NCI-H748 (cell line): Measurements from ENCODE around the gene CDYL2.
"Not testable (repeated sequence)": the region's sequence is repeated elsewhere in the genome, so short reads cannot be mapped to it uniquely, and the experiment has no call there.

Experiments used
- DNase-seq: peaks from one replicate; lab custom pipeline; 2025; ENCODE audit not compliant: unreplicated experiment; lab: John Stamatoyannopoulos, UW

CDYL2 gene, protein sequence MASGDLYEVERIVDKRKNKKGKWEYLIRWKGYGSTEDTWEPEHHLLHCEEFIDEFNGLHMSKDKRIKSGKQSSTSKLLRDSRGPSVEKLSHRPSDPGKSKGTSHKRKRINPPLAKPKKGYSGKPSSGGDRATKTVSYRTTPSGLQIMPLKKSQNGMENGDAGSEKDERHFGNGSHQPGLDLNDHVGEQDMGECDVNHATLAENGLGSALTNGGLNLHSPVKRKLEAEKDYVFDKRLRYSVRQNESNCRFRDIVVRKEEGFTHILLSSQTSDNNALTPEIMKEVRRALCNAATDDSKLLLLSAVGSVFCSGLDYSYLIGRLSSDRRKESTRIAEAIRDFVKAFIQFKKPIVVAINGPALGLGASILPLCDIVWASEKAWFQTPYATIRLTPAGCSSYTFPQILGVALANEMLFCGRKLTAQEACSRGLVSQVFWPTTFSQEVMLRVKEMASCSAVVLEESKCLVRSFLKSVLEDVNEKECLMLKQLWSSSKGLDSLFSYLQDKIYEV

DNA sequence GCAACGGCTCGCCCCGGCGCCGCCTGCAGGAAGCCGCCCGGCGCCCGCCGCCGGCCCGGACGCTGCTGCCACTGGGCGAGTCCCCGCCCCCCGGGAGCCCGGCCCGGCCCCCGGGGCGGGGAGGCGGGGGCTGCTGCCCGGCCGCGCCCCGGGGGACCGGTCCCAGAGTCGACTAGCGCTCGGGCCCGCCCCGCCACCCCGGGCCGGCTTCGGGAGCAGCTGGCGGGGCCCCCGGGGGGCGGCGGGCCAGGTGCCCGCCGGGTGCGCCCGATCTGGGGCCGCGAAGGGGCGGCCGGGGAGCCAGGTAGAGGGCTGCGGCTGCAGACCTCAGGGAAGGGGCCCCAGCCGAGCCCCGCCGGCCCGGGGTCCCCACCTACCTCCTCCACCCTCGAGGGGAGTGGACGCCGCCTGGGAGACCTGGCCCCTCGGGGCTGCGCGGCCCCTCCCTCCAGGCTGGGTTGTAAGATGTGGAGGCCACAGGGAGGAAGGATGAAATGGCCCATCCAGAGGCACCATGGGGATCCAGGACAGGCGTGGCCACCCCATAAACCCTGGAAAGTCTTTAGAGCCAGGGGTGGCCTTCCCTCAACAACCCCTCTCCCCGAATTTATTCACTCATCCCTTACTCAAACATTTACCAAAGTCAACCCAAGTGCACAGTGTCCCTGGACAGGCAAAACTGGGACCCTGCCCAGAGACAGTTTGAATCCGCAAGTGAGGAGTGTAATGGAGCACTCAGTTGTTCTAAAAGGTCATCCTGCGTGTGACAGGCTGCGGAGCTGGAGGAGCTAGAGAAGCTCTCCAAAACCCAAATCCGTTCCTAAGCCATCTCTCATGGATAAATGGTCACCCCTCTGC, at the start of gene CDYL2:
Gene CDYL2 (minus strand): TSS at position 73 of the 858 bp plus-strand sequence. CDS start 425 bp downstream, outside the sequence.
- DNase-seq, result peak; percentile 52

DNA sequence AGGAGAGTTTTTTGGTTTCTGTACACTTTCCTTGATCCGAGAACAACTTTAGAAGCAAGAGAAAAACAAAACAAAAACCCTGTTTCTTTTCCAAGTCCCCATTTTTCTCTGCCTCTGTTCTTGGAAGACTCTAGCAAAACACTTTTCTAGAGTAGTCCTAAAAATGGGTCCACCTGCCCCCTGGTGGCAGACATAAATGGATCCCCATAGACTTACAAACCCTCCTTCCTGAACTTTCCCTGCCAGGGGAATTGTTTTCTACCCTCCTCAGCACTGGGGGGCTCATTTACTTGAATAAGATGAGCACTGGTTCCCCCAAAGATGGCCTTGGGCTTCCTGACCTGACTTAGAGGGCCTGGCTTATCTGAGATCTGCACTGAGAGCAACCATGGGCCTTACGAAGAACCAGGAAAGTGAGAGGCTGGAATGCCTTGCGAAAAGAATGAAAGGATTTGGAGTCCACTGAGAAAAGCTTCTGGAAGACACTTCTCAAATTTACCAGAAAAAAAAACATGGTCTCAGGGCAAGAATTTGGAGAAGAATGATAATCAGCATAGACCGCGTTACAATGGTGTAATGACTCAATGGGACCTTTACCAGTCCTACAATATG, 48.0 kb upstream of the CDYL2 start:
- DNase-seq, result no peak

DNA sequence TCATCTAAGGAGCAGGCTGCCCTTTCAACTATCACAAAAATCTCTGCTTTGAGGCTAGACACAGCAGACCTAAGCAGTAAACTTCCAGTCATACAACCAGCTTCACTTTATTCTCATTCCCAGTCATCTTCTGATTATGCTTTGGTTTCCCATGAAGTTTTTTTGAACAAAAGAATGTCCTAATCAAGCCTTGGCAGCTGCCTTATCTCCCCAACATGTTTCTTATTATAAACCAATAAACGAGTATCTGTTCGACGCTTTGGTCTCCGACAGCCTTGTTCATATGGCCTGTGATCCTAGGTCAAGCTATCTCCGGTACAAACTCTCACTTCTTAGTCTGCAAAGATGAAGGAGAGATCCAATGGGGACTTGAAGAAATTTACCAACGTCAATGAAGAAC, 47.4 kb upstream of the CDYL2 start:
- DNase-seq, result no peak

DNA sequence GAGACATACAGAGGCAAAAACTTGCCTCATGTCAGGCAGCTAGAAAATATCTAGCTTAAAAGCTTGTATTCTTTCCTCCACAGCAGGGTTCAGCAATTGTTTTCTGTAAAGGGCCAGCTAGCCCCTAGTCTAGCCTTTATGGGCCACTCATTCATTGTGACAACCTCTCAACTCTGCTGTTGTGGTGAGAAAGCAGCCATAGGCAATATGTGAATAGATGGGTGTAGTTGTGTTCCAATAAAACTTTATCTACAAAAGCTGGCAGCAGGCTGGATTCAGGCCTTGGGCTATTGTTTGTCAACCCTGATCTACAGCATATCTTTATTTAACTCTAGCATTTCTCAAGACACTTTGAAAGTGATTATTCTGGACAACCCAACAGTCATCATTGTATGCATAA, 46.4 kb upstream of the CDYL2 start:
- DNase-seq, result no peak

DNA sequence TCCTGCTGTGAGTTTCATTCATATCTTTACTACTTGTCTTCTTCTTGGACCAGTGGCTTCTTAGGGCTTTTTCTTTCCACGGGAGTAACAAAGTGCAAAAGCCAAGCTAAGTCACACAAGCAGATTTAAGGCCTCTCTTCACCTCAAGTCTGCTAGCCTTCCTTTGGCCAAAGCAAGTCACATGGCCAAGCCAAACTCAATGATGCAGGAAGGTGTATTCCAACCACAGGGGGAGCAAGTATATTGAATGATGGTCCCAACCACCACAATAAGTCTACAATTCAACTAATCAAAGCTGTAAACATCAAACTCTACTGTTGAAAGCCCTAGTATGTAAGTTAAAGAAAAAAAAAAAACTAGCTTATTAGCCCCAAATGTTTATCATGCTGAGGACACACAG, 44.5 kb upstream of the CDYL2 start:
- DNase-seq, result no peak

DNA sequence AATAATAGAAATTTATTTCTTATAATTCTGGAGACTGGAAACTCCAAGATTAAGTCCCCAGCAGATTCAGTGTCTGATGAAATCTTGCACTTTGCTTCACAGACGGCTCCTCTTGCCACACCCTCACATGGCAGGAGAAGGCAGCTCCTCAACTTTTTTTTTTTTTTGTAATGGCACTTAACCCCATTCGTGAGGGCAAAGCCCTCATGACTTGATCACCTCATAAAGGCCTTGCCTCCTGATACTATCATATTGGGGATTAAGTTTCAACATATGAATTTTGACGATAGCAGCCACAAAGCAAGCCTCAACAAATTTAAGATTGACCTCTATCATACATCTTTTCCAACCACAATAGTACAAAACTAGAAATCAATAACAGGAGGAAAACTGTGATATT, 42.3 kb upstream of the CDYL2 start:
- no peak for DNase-seq

DNA sequence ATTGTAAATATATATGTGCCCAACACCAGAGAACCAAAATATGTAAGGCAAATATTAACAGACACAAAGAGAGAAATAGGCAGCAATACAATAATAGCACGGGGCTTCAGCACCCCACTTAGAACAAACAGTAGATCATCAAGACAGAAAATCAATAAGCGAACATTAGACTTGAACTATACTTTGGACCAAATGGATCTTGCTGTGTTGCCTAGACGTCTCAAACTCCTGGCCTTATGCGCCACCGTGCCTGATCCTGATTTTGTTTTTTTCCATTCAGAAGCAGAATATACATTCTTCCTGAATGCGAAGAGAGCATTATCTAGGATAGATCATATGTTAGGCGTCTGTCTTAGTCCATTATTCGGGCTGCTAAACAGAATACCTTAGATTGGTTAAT, 41.9 kb upstream of the CDYL2 start:
- DNase-seq, result no peak

DNA sequence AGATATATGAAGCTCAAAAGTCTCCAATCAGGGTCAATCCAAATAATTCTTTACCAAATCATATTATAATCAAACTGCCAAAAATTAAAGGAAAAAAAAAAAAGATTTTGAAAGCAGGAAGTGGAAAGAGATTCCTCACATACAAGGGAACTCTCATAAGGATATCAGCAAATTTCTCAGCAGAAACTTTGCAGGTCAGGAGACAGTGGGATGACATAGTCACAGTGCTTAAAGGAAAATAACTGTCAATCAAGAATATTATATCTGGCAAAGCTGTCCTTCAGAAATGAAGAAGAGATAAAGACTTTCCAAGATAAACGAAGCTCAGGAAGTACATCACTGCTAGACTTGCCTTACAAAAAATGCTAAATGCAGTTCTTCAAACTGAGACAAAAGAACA, 40.0 kb upstream of the CDYL2 start:
- no peak for DNase-seq

DNA sequence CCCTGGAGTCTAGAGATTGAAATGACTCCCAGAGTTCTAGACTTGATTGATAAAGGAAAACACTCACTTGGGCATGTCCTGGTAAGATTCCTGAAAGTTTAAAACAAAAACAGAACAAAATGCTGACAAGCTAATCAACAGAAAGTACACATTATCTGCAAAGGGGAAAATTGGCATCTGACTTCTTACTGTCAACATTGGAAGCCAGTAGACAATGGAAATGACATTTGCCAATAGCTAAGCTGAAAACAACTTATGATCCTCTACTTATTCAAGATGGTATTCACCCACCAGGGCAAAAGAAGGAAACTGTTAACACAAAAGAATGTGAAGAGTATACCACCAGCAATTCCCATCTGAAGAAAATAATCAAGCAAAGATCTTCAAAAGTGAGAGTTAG, 36.8 kb upstream of the CDYL2 start:
- no peak for DNase-seq

DNA sequence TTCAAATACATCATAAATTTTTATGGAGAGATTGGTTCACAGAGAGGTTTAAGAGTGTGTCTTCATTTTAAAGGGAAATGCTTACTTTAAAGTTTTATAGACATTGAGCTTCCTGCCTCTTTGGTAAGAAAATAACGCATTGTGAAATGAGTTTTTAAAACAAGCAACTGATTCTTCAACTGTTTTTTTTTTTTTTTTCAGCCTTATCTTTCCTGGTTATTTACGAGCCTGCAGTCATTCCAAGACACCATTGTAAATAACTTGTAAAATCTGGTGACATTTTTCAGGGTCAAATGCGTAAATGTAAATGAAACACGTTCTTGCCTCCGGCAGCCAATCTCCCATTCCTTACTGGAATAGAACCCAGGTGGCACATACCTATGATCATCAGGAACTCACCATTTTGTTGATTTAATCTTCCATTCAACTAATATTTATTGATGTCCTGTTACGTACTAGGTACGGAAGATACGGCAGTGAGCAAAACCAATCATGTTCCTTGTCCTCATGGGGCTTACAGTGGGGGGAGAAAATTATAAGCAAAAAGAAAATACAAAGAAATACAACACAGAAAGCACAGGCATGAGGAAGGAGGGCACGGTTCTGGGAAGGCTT, 33.2 kb upstream of the CDYL2 start:
- DNase-seq, result no peak

DNA sequence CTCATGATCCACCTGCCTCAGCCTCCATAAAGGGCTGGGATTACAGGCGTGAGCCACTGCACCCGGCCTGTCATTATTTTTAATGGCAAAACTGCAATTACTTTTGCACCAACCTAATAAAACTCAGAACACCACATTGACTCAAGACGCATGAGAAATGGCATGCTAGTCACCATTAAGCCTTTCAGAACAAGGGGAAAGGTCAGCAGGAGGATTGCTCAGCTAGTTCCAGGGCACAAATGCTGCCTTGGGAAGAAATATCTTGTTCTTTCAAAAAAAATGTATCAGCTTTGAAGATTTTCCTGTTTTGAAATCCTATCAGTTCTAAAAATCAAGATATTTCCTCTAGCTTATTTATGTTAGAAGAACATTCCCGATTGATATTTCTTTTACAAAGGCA, 32.4 kb upstream of the CDYL2 start:
- no peak for DNase-seq

DNA sequence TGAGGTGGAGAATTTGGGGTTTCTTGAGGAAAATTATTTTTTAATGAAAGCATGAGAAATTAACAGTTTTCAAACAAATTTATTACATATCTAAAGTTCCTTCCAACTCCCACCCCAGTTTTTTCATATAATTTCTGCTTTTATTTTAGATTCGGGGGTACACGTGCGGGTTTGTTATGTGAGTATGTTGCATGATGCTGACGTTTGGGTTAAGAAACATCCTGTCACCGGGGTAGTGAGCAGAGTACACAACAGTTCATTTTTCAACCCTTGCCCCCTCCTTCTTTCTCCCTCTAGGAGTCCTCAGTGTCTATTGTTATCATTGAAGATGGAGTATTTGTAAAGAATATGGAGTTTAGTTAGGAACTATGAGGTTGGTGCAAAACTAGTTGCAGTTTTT, 31.8 kb upstream of the CDYL2 start:
- no peak for DNase-seq

DNA sequence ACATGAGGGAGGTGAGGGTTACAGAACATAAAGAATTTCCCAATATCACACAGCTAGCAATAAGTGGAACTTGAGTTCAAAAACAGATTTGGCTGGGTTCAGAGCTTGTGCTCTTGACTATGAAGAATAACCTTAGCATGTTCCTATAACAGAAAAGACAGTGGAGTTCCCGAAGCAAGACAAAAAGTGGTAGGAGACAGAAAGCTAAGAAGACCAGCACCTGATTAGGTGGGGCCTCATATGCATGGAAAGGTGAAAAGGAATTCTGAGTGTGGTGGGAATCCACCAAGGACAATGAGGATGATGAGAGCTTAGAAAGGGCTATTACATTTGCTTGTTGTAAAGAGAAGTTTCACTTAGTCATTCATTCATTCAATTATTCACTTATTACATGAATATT, 26.6 kb upstream of the CDYL2 start:
- DNase-seq, result no peak

DNA sequence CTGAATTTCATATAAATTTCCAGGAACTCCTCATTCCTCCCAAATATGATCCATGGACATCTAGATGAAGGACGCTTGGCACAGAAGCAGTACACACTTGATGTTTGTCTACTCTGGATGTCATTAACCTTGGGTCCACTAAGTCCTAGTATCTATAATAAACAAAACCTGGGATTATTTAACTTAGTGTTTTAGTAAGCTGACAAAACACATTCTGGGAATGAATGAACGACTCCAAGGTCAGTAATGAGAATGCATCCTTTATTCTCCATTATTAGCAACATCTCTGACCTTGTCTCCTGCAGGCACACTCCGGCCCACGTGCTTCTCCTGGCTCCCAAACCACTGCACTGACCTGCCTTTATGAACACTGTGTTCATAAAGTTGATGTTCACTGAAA, 24.1 kb upstream of the CDYL2 start:
- DNase-seq, result no peak

DNA sequence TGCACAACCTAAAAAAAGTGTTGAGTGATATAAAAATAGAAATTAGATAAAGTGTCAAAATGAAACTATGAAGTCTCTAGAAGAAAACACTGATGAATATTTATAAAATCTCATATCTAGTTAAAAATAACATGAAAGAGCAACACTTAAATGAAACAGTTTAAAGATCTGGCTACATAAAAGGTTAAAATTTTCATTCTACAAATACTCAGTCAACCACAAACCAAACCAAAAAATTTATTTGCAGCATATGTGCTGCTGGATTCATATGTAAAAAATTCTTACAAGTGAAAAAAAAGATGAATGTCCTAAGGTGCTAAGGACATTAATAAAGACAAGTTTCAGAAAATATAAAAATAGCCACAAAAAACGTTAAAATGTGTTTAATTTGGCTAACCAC, 22.6 kb upstream of the CDYL2 start:
- DNase-seq, result no peak

DNA sequence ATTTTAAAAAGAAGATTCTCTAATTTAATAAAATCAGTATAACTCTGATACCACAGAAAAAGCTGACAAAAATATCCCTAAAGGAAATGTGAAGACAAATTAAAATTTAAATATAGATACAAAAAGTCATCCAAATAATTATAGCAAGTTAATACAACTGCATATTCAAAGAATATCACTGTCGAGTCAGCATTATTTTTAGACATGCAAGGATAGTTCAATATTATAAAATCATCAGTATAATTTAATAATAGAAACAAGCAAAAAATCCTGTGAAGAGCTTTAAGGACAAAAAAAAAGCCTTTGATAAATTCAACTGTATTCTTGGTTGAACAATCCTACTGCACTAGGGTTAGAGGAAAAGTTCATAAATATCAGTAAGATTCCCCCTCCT, 21.0 kb upstream of the CDYL2 start:
- no peak for DNase-seq

DNA sequence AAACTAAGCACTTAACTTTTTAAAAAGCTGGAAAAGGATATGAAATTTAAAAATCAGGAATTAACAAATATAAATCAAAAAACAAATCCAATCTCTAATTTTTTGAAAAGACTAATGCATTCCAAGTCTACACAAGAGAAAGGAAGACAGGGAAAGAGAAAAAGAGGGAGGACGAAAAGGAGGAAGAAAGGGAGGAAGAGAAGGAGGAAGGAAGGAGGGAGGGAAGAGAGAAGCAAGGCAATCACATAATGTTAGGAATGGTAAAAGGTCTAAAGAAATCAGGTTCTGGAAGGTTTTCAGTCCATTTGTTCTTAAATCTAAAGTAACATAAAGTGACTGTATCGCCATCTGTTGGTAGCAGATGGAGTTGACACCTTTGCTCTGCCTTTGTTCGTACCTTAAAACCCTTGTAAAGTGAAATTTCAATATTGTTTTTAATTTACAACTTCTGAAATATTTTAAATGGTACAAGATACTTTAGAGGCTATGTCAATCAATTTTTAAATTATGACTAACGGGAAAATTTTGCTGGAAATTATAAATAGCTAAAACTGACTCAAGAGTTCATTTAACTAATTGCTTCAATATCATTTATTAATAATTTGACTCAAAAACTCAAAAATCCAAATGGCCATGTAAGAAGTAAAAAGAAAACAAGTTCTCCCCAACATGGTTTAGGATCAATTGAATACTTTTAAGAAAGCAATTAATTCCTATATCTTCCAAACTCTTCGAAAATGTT, 20.4 kb upstream of the CDYL2 start:
- DNase-seq, result peak; percentile 45

DNA sequence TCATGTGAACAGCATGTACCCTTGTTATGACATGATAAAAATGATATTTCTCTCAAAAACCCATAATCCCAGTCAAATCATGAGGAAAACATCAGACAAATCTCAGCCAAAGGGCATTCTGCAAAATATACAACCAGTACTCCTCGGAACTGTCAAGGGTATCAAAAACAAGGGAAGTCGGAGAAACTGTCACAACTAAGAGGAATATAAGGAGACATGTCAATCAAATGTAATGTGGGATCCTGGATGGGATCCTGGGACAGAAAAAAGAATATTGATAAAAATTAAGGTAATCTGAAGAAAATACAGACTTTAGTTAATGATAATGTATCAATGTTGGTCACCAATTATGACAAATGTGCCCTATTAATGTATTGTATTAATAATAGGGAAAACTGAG, 15.6 kb upstream of the CDYL2 start:
- no peak for DNase-seq

DNA sequence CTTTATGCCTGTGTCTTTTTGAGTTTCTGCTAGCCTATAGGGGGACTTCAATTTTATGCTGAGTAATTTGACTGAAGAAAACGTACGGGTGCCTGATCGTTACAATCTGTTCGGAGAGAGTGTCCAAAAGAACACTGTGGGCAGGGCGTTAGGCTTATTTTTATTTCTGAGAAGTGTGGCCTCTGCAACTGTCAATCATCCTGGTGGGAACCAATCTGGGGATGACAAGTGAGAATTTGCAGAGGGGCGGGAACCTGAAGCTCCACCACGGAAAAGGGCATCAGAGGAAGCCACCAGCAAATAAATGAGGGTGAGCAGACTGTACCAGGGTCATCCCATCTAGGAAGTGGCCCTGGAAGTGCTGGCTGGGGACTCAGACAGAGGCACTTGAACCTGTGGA, 12.0 kb upstream of the CDYL2 start:
- no peak for DNase-seq

DNA sequence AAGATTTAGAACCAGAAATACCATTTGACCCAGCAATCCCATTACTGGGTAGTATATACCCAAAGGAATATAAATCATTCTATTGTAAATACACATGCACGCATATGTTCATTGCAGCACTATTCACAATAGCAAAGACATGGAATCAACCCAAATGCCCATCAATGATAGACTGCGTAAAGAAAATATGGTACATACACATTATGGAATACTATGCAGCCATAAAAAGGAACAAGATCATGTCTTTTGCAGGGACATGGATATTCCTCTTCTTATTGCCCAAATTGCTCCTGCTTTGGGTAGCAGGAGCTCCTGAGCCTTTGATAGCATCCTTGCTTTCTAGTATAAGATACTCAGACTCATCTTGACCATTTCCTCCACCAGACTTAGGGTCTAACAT, 10.9 kb upstream of the CDYL2 start:
- not testable (repeated sequence) for DNase-seq

DNA sequence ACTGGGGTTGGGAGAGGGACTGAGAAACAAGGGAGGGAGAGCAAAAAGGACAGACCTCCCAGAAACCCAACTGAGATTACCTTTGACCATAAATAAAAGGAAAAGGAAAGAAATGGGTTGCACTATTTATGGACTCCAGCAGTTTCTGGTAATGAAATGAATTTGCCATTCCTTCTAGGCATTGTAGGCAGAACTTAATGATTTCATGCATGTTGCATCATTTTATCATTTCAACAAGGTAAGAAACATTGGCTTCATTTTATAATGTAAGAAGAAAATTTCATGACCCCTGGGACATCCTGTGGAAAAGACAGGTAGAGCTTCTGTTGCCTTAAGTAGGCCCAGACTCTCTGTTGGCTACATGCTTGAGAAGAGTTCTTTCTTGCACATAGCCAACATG, 8.2 kb upstream of the CDYL2 start:
- no peak for DNase-seq
